ES-I3 (cell line): Measurements from ENCODE around the gene TINAGL1.

Experiments used
- H3K36me3 ChIP-seq: 2 replicates; pipeline ENCODE4 v1.6.1; 2013; ENCODE audit warnings: mild to moderate bottlenecking, low read length, control low read depth, moderate library complexity; ENCODE audit not compliant: insufficient read depth
- H3K4me1 ChIP-seq: 2 replicates; pipeline ENCODE4 v1.6.1; 2013; ENCODE audit warnings: mild to moderate bottlenecking, control low read depth, low read length; ENCODE audit not compliant: insufficient read depth
- H3K9ac ChIP-seq: 2 replicates; pipeline ENCODE4 v1.6.1; 2013; ENCODE audit warnings: low read depth, mild to moderate bottlenecking, low read length, moderate library complexity
- H3K9me3 ChIP-seq: 2 replicates; pipeline ENCODE4 v1.6.1; 2013; ENCODE audit warnings: mild to moderate bottlenecking, low read length, moderate library complexity; ENCODE audit not compliant: control insufficient read depth, insufficient read depth

Gene TINAGL1

DNA sequence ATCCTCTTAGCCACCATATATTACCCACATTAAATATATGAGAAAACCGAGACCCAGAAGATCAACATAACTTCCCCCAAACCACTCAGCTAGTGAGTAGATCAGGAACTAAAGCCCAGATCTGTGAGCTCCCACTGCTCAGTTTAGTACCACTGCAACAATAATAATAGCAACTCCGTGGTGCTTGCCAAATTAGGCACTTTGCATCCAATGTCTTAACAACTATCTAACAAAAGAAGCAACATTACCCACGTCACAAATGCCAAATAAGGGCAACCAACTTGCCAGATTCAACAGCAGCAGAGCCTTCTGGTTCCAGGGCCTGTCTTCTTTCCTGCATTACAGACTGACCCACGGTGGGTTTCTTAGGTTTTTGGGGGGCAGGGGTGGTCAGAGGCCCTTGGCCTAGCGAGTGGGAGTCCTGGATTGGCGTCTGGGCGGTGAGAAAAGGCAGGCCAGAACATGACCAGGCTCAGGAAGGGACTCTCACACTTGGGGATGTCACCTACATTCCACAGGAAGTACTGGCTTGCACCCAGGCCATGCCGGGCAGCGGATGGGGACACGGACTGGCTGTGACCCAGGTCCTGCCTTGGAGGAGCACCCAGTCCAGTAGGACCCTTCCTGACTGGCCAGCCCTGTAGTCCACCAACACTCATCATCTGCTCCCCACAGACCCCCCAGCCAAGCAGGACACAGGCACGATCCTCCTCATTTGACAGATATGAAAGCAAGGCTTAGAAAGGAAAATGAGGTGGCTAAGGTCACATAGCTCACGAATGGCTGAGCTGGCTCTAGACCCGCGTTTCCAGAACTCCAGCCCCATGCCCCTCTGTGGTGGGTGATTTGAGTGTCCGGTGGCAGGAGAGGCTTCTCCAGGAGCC lies 45.8 kb downstream of the TINAGL1 start:
- Histone ChIP-seq H3K4me1 (peaks cover 5% of the 10 kb centered on the region; the same call in 1 of the 2 replicates), H3K9ac (no peak overlapping the region), H3K36me3 (no peaks in the 10 kb centered on the region), H3K9me3 (no peaks in the 10 kb centered on the region)

DNA sequence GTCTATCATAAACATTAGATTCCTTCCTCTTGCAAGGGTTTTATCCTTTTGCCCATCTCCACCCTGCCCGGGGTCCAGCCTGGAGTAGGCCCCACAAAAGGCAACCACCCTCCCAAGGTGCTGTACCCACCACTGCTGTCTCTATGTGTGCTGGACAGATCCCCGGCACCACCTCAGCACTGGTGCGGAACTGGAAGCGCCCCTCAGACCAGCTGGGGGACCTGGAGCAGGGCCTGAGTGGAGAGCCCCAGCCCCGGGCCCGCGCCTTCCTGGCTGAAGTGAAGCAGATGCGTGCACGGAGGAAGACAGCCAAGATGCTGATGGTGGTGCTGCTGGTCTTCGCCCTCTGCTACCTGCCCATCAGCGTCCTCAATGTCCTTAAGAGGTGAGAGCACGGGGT lies 47.0 kb downstream of the TINAGL1 start:
- no peaks in the 10 kb centered on the region for H3K36me3 ChIP-seq
- H3K9ac ChIP-seq: no peak overlapping the region
- peaks cover 5% of the 10 kb centered on the region; the same call in 1 of the 2 replicates for H3K4me1 ChIP-seq
- H3K9me3 ChIP-seq: no peaks in the 10 kb centered on the region

DNA sequence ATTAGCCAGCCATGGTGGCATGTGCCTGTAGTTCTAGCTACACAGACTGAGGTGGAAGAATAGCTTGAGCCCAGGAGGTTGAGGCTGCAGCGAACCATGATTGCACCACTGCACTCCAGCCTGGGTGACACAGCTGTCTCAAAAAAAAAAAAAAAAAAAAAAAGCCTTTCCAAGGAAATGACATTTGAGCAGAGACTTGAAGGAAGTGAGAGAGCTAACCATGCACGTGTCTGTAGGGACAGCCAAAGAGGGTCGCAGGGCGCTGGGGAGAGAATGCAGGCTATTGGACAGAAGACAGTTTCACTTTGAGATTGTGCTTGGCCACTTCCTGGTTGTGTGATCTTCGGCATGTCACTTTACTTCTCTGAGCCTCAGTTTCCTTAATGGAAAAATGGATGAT lies 48.0 kb downstream of the TINAGL1 start:
- no peak overlapping the region for H3K9ac ChIP-seq
- no peaks in the 10 kb centered on the region for H3K9me3 ChIP-seq
- 0 out of 2 replicates have a peak, but pooled peaks cover 3% of the 10 kb centered on the region for H3K36me3 ChIP-seq
- peaks cover 5% of the 10 kb centered on the region; the same call in 1 of the 2 replicates for H3K4me1 ChIP-seq

DNA sequence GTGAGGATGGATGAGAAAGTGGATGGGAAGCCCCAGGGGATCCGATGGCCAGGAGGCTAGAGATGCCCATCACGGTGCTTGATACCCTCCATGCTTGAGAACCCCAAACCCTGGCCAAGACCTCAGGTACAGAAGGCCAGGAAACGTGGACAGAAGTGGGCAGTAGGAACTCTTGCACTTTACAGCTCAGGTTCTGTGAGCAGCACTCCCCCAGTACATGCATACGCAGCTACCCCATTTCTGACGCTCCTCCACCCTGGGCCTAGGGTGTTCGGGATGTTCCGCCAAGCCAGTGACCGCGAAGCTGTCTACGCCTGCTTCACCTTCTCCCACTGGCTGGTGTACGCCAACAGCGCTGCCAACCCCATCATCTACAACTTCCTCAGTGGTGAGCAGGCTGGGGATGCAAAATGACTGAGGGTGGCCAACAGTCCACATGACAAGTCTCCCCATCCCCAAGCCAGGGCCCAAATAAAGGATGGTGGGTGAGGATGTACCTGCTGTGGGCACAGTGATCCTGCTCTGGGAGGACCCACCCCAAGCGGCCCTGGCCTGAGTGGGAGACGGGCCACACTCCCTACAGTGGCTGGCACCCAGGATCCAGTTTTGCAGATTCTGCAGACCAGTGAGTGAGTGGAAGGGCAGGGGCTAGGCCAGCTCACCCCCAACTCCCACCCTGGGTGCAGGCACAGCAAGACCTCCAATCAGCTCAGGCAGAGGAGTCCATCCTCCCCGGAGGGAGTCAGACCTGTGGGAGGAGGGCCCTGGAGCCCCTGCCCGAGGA lies 48.6 kb downstream of the TINAGL1 start:
- H3K36me3 ChIP-seq: 0 out of 2 replicates have a peak, but pooled peaks cover 3% of the 10 kb centered on the region
- H3K9me3 ChIP-seq: no peaks in the 10 kb centered on the region
- H3K9ac ChIP-seq: no peak overlapping the region
- H3K4me1 ChIP-seq: peaks cover 5% of the 10 kb centered on the region; the same call in 1 of the 2 replicates

DNA sequence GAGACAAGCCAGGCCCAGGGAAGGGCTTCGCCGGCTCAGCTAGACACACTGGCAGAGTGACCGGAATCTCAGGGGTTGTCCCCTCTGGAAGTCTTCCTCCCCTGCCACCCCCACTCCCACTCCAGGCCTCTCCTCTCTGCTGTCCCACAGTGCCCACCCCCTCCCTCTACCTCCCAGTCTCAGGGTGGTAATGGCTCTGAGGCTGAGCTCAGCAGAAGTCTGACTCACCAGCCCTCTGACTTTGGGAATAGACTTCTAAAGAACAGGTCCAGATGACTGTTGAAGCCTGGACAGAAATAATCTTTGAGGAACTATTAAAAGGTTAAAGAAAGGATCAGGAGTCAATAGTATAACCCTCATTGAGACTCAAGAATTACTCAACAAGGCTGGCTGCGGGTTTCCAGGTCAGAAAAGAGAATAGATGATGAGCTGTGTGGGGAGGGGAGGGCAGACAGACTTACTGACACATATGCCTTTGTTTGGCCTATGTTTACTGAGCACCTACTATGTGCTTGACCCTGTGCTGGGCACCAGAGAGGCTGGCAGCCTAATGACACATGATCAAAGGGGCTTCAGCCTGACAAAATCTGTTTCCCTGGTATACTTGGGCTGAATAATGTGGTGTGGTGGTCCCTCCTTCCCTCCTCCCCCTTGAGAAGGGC lies 49.4 kb downstream of the TINAGL1 start:
- H3K36me3 ChIP-seq: 0 out of 2 replicates have a peak, but pooled peaks cover 3% of the 10 kb centered on the region
- peaks cover 5% of the 10 kb centered on the region; the same call in 1 of the 2 replicates for H3K4me1 ChIP-seq
- no peak overlapping the region for H3K9ac ChIP-seq
- H3K9me3 ChIP-seq: no peaks in the 10 kb centered on the region

DNA sequence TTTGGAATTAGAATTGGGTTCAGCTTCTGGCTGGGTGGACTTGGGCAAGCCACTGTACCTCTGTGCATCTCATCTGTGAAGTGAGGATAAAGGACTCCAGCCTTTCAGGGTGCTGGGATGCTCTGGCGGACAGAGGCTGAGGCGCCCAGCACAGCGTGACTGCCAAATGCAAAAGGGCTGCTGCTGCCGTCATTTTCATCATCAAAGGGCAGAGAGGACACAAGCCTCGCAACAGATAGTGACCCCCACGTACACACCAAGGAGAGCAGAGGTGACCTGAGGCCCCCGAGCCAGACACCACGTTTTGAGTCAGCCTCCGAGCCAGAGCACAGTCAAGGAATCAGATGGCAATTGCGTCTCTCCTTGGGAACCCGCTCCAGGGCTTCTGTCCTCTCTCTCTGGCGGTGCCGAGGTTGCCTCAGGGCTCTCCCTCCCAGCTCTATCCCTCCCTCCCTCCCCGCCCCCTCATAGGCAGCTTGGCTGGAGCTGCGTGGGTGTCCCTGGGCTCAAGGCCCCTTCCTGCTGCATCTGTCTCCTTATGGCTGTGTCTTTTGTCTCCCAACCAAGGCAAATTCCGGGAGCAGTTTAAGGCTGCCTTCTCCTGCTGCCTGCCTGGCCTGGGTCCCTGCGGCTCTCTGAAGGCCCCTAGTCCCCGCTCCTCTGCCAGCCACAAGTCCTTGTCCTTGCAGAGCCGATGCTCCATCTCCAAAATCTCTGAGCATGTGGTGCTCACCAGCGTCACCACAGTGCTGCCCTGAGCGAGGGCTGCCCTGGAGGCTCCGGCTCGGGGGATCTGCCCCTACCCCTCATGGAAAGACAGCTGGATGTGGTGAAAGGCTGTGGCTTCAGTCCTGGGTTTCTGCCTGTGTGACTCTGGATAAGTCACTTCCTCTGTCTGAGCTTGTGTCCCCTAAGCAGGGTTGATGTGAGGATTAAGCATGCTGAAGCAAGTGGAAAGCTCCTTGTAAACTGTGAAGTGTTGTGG lies 50.2 kb downstream of the TINAGL1 start:
- H3K9ac ChIP-seq: no peak overlapping the region
- H3K9me3 ChIP-seq: no peaks in the 10 kb centered on the region
- H3K36me3 ChIP-seq: 0 out of 2 replicates have a peak, but pooled peaks cover 3% of the 10 kb centered on the region
- peaks cover 5% of the 10 kb centered on the region; the same call in 1 of the 2 replicates for H3K4me1 ChIP-seq

DNA sequence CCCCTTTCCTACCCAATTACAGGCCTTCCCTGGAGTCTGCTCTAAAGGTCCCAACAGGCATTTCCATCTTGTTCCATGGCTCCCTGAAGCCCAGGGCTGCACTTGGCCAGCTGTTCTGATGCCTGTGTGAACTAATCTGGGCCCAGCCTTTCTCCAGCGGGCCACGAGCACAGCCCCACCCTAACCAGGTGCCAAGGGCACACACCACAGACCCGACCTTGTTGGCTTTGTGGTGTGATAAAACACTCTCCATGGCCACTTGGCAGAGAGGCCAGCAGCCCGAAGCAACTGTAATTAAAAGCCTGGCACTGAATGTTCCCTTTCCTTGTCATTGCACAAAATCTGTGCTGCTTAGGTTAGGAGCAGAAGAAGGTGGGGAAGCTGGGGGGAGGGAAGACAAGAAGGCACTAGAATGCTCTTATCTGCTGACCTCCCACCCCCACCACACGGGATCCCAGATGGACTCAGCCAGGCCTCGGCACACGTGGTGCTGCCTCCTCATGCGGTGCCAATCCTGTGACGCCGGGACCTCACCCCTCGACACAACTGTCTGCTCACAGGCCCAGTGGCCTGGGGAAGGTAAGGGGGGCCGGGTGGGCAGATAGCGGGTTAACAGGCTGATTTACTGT lies 51.1 kb downstream of the TINAGL1 start:
- Histone ChIP-seq H3K9ac (no peak overlapping the region), H3K9me3 (no peaks in the 10 kb centered on the region), H3K4me1 (peaks cover 5% of the 10 kb centered on the region; the same call in 1 of the 2 replicates), H3K36me3 (0 out of 2 replicates have a peak, but pooled peaks cover 3% of the 10 kb centered on the region)

DNA sequence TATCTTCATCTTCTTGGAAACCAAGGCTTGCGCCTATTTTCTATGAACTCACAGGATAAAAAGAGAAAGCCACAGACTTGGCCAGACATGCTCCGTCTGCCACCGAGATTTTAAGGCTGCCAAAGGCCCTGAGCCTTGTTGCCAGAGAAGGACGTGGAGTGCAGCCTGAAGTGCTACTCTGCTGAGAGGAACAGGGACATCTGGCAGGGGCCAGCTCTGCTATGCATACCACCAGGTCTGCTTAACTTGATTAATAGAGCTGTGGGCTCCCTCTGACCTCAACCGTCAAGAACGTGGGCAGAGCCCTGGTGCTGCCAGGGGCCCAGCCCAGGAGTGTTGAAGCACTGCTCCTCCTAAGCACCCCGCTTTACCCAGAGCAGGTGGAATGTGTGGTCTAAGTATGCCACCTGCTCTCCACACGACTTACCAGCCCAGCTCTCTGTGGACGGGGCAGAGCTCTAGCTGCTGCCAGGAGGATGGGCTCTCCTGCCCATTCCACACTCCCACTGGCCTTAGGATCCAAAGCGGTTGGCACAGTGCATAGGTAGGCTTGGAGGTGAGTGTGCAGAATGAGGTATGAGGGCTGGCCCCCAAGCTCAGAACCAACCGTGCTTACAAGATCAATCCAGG lies 51.7 kb downstream of the TINAGL1 start:
- Histone ChIP-seq H3K9me3 (no peaks in the 10 kb centered on the region), H3K9ac (no peak overlapping the region), H3K4me1 (peaks cover 5% of the 10 kb centered on the region; the same call in 1 of the 2 replicates), H3K36me3 (0 out of 2 replicates have a peak, but pooled peaks cover 3% of the 10 kb centered on the region)

DNA sequence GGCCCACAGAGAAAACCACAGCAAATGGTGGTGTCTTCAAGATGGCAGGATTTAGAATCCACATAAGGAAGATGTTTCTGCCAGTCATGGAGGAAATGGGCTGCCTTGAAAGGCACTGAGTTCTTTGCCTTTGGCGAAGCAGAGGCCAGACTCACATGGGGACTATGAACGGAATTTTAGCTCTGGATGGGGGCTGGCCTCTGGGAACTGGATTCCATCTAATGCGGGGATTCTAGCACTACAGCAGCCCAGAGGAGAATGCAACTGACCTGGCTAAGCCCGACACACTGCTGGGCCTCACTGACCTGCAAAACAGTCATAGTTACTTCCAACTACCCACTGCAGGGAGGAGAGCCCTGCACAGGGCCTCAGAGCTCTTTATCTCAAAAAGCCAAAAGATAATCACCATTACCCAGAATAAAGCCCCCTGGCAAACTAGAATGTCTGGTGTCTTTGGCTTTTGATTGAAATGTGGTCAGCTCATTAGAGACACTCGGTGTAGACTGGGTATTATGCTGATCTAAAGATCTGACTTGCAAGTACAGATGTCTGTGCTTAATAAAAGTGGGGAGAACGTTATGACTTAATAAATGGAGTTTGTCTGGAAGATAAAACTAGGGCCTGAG lies 52.7 kb downstream of the TINAGL1 start:
- H3K36me3 ChIP-seq: 0 out of 2 replicates have a peak, but pooled peaks cover 3% of the 10 kb centered on the region
- H3K4me1 ChIP-seq: peaks cover 5% of the 10 kb centered on the region; the same call in 1 of the 2 replicates
- no peak overlapping the region for H3K9ac ChIP-seq
- no peaks in the 10 kb centered on the region for H3K9me3 ChIP-seq

DNA sequence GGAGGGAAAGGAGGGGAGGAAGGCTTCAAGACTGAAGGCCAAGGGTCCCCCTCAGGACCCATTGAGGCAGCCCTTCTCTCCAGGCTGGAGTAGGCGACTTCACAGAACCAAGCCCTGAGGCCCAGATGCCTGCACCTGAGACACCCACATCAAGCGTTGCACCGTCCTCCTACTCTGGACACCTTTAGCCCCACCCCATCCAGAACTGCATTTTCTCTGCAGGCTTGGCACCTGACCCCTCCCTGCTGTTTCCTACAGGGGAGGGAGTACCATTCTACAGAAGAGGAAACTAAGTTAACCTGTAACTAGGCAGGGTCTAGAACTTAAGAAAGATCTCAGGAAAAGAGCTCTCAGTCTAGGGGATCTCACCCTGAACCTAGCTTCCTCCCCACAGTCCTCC lies 56.3 kb downstream of the TINAGL1 start:
- H3K36me3 ChIP-seq: 0 out of 2 replicates have a peak, but pooled peaks cover 3% of the 10 kb centered on the region
- H3K4me1 ChIP-seq: no peaks in the 10 kb centered on the region
- no peaks in the 10 kb centered on the region for H3K9me3 ChIP-seq
- H3K9ac ChIP-seq: no peak overlapping the region

DNA sequence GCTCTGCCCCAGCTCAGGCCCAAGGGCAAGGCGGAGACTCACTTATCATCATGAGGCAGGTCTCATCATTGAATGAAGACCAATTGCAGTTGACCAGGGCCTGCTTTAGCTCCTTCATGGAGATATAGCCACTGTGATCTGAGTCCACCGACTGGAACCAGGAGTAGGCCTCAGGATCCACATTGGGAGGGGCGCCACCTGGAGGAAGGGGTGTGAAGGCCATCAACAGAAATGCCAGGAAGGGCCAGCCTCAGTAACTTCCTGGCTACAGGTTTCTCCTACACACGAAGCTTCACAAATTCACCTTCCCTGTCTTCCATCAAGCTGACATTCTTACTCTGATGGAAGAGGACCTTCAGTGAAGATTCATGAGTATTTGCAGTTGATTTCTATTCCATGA lies 56.8 kb downstream of the TINAGL1 start:
- Histone ChIP-seq H3K36me3 (0 out of 2 replicates have a peak, but pooled peaks cover 3% of the 10 kb centered on the region), H3K9ac (no peak overlapping the region), H3K4me1 (no peaks in the 10 kb centered on the region), H3K9me3 (no peaks in the 10 kb centered on the region)
